ENCODE results near the gene ZNF763.
"Not testable (repeated sequence)": the region's sequence is repeated elsewhere in the genome, so short reads cannot be mapped to it uniquely, and the experiment has no call there.

ZNF763 gene

GRCh38 chr19:11931513-11931912 is 33.3 kb upstream of the ZNF763 start:
- no peaks in the 10 kb centered on the region for H3K36me3 ChIP-seq
- no peaks in the 10 kb centered on the region for H3K4me1 ChIP-seq
- peaks cover 3% of the 10 kb centered on the region; the same call in 1 of the 2 replicates for H3K9me3 ChIP-seq
- no peak overlapping the region for H3K4me3 ChIP-seq (ENCODE audit: low read depth, low read length)
- H3K27me3 ChIP-seq = no peaks in the 10 kb centered on the region
- DNase-seq = no peak
- TF ChIP-seq, protein P1, sequence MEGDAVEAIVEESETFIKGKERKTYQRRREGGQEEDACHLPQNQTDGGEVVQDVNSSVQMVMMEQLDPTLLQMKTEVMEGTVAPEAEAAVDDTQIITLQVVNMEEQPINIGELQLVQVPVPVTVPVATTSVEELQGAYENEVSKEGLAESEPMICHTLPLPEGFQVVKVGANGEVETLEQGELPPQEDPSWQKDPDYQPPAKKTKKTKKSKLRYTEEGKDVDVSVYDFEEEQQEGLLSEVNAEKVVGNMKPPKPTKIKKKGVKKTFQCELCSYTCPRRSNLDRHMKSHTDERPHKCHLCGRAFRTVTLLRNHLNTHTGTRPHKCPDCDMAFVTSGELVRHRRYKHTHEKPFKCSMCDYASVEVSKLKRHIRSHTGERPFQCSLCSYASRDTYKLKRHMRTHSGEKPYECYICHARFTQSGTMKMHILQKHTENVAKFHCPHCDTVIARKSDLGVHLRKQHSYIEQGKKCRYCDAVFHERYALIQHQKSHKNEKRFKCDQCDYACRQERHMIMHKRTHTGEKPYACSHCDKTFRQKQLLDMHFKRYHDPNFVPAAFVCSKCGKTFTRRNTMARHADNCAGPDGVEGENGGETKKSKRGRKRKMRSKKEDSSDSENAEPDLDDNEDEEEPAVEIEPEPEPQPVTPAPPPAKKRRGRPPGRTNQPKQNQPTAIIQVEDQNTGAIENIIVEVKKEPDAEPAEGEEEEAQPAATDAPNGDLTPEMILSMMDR (IDR thresholded peaks at IDR 0.05; ENCODE audit: low read depth, low read length) = no peak

DNA sequence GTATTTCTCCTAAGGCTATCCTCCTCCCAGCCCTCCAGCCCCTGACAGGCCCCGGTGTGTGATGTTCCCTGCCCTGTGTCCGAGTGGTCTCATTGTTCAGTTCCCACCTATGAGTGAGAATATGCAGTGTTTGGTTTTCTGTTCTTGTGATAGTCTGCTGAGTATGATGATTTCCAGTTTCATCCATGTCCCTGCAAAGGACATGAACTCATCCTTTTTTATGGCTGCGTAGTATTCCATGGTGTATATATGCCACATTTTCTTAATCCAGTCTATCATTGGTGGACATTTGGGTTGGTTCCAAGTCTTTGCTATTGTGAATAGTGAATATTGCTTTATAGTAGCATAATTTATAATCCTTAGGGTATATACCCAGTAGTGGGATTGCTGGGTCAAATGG is 29.0 kb upstream of the ZNF763 start:
- not testable (repeated sequence) for H3K9me3 ChIP-seq; H3K4me1 ChIP-seq; H3K36me3 ChIP-seq; H3K4me3 ChIP-seq (ENCODE audit: low read depth, low read length); H3K27me3 ChIP-seq; DNase-seq

DNA sequence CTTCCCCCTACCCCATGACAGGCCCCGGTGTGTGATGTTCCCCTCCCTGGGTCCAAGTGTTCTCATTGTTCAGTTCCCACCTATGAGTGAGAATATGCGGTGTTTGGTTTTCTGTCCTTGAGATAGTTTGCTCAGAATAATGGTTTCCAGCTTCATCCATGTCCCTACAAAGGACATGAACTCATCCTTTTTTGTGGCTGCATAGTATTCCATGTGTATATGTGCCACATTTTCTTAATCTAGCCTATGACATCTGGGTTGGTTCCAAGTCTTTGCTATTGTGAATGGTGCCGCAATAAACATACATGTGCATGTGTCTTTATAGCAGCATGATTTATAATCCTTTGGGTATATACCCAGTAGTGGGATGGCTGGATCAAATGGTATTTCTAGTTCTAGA is 26.5 kb upstream of the ZNF763 start:
- DNase-seq; H3K4me3 ChIP-seq (ENCODE audit: low read depth, low read length); H3K4me1 ChIP-seq; H3K36me3 ChIP-seq; H3K9me3 ChIP-seq; H3K27me3 ChIP-seq: not testable (repeated sequence)

GRCh38 chr19:11941361-11941887 is 23.4 kb upstream of the ZNF763 start:
- not testable (repeated sequence) for H3K36me3 ChIP-seq; H3K27me3 ChIP-seq; H3K9me3 ChIP-seq; H3K4me3 ChIP-seq (ENCODE audit: low read depth, low read length); H3K4me1 ChIP-seq; DNase-seq

- H3K27me3 ChIP-seq = no peaks in the 10 kb centered on the region
- no peak overlapping the region for H3K4me3 ChIP-seq (ENCODE audit: low read depth, low read length)
- H3K4me1 ChIP-seq = no peaks in the 10 kb centered on the region
- DNase-seq = no peak
- TF ChIP-seq, protein P1 (IDR thresholded peaks at IDR 0.05; ENCODE audit: low read depth, low read length) = no peak
- H3K36me3 ChIP-seq = peaks cover 3% of the 10 kb centered on the region; the same call in 1 of the 2 replicates
- peaks cover 6% of the 10 kb centered on the region; the same call in 1 of the 2 replicates for H3K9me3 ChIP-seq
Observed at GRCh38 chr19:11942008-11942842, 22.6 kb upstream of the ZNF763 start.

DNA sequence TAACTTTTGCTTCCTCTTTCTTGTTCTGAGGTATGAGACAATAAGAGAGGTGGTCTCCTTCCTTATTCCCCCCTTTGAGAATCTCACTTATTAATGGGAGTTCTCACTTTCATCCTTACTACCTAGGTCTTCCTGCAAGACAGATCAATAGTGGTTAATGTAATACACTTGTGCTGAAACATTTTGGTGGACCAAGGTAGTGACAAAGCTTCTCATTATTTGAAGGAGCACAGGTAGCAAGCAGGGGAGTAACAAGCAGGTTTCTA is 22.1 kb upstream of the ZNF763 start:
- no peak for DNase-seq
- peaks cover 6% of the 10 kb centered on the region; the same call in 1 of the 2 replicates for H3K9me3 ChIP-seq

DNA sequence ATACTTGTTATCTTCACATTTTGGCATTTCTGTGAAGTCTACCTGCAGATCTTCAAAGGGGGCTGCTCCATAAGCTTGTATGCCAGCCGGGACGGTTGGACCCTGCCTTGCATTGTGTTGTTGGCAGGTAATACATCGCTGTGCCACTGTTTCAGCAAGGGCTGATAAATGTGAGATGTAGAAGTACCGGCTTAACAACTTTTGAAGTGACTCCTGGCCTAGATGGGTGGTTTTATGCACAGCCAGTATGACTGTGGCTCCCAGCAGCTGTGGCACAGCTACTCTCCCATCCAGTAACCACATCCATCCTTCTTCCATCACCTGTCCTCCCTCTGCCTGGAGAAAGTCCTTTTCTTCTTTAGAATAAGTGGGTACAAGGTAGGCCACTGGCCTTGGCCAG is 20.2 kb upstream of the ZNF763 start:
- Histone ChIP-seq H3K36me3 (peaks cover 27% of the 10 kb centered on the region), H3K4me1 (no peaks in the 10 kb centered on the region), H3K27me3 (no peaks in the 10 kb centered on the region), H3K9me3 (peaks cover 6% of the 10 kb centered on the region), H3K4me3 (ENCODE audit: low read depth, low read length) (no peak overlapping the region)
- no peak for DNase-seq
- TF ChIP-seq, protein P1 (IDR thresholded peaks at IDR 0.05; ENCODE audit: low read depth, low read length) = no peak

More for the DNA sequence above, 22.1 kb upstream of the ZNF763 start:
- Histone ChIP-seq H3K27me3 (no peaks in the 10 kb centered on the region), H3K4me3 (ENCODE audit: low read depth, low read length) (no peak overlapping the region), H3K36me3 (peaks cover 8% of the 10 kb centered on the region; the same call in 1 of the 2 replicates), H3K4me1 (no peaks in the 10 kb centered on the region)
- TF ChIP-seq, protein P1 (IDR thresholded peaks at IDR 0.05; ENCODE audit: low read depth, low read length) = no peak
